Tibial nerve (tissue), 4 donors: ENCODE data around the gene PSG7.

ENCODE experiments used
- CTCF ChIP-seq, 5 experiments: fragments of 200-600 bp in 3 of 5; fragments of 450-650 bp in 2 of 5; sonication (generic) in 3 of 5; IDR thresholded peaks; one replicate each; pipeline ENCODE4 v1.5.1; 2016 to 2019; ENCODE audit warnings: antibody characterized with exemption in 5 of 5, mild to moderate bottlenecking in 3 of 5, moderate library complexity in 2 of 5
- EP300 ChIP-seq, 2 donors: sonication (generic); formaldehyde crosslinking; IDR thresholded peaks; one replicate each; pipeline ENCODE4 v1.6.1; 2017; ENCODE audit warnings: antibody characterized with exemption in 2 of 2, mild to moderate bottlenecking in 1 of 2

GRCh38 chr19:42926781-42927180 is 10.2 kb downstream of the PSG7 start:
- TF ChIP-seq EP300 (IDR thresholded peaks at IDR 0.05), result no peak
- no peak for TF ChIP-seq CTCF (IDR thresholded peaks at IDR 0.05)
